CMK (cell line): ENCODE measurements around the gene SPATA7.

ENCODE experiments used
- DNase-seq: peaks from one replicate; pipeline ENCODE4 v3.0.0-alpha.2; 2010; ENCODE audit warnings: low read depth

Gene SPATA7

GRCh38 chr14:88482524-88482923, 97.1 kb downstream of the SPATA7 start:
- DNase-seq = no peak
